A673 (cell line): ENCODE measurements around the gene KRT36. TPM values are rescaled to one million over a fixed set of nuclear protein-coding genes. Genes with fewer than 3 reads are reported as not detected.

Source experiments
- BruUV-seq: library from RNA; stranded (reverse); fragments of 400-500 nt; replicated peaks from 2 replicates; lab custom pipeline; 2021; lab: Mats Ljungman, UMichigan
- CTCF ChIA-PET: fragments of 300-600 bp; sonication (Branson Sonifier 250); formaldehyde crosslinking; loops from one replicate; lab custom pipeline; 2022; ENCODE audit warnings: antibody characterized with exemption; lab: Charles Lee
- POLR2A ChIA-PET: fragments of 300-600 bp; sonication (Branson Sonifier 250); formaldehyde crosslinking; loops from one replicate; lab custom pipeline; 2022; ENCODE audit warnings: antibody characterized with exemption; ENCODE audit not compliant: low non-redundant PET; lab: Charles Lee
- DNase-seq: peaks from one replicate; pipeline ENCODE4 v3.0.0-alpha.2; 2015; ENCODE audit warnings: low spot score
- H3K27ac ChIP-seq: fragments of 200-600 bp; sonication (generic); 2 replicates; pipeline ENCODE4 v1.5.1; 2016; ENCODE audit warnings: mixed run types, low read depth, mild to moderate bottlenecking, mixed read lengths, antibody characterized with exemption, low read length; ENCODE audit not compliant: poor library complexity, severe bottlenecking
- H3K27me3 ChIP-seq: fragments of 200-600 bp; sonication (generic); replicated peaks from 2 replicates; pipeline ENCODE4 v1.6.1; 2017; ENCODE audit warnings: mixed run types, low read depth, mild to moderate bottlenecking, mixed read lengths, antibody characterized with exemption, low read length; ENCODE audit not compliant: insufficient read depth, poor library complexity
- H3K36me3 ChIP-seq: fragments of 200-600 bp; sonication (generic); 2 replicates; pipeline ENCODE4 v1.6.1; 2016; ENCODE audit warnings: mixed run types, mild to moderate bottlenecking, mixed read lengths, antibody characterized with exemption, low read length; ENCODE audit not compliant: insufficient read depth, poor library complexity, severe bottlenecking
- H3K4me1 ChIP-seq: fragments of 200-600 bp; sonication (generic); 2 replicates; pipeline ENCODE4 v1.6.1; 2017; ENCODE audit warnings: mixed run types, mild to moderate bottlenecking, mixed read lengths, antibody characterized with exemption, low read length; ENCODE audit not compliant: insufficient read depth, poor library complexity, severe bottlenecking
- H3K4me3 ChIP-seq: fragments of 200-600 bp; sonication (generic); 2 replicates; pipeline ENCODE4 v1.5.1; 2016; ENCODE audit warnings: low read depth, mixed run types, mild to moderate bottlenecking, mixed read lengths, low read length; ENCODE audit not compliant: poor library complexity, severe bottlenecking
- H3K9me3 ChIP-seq: fragments of 200-600 bp; sonication (generic); 2 replicates; pipeline ENCODE4 v1.6.1; 2016; ENCODE audit warnings: mixed run types, low read depth, mild to moderate bottlenecking, mixed read lengths, antibody characterized with exemption, low read length; ENCODE audit not compliant: poor library complexity, severe bottlenecking
- CTCF ChIP-seq: fragments of 300-800, 200-600 bp; sonication (generic); conservative IDR thresholded peaks from 2 replicates; pipeline ENCODE4 v1.5.1; 2017; ENCODE audit warnings: low read depth, mild to moderate bottlenecking, antibody characterized with exemption, low read length, moderate library complexity, mixed read lengths
- EZH2 ChIP-seq: fragments of 200-600 bp; sonication (generic); IDR thresholded peaks from 2 replicates; pipeline ENCODE4 v1.6.1; 2017; ENCODE audit warnings: borderline replicate concordance, low read depth, mild to moderate bottlenecking, mixed read lengths, antibody characterized with exemption, low read length; ENCODE audit not compliant: poor library complexity, severe bottlenecking
- intact Hi-C: fragments of 100-400 bp; cut with micrococcal nuclease; formaldehyde crosslinking; loops from one replicate; pipeline ENCODE4 v1.10.0; 2022; ENCODE audit not compliant: unreplicated experiment
- total RNA-seq: library from RNA; stranded (reverse); gene quantifications from 2 replicates; pipeline ENCODE4 v1.2.3, GENCODE V29; 2021

Gene KRT36
- total RNA-seq, 1 experiment from 2014 or later, result not detected

GRCh38 chr17:41518789-41519449 is 29.2 kb upstream of the KRT36 start, which contains the start of gene KRT15:
Gene KRT15 (minus strand): TSS chr17:41518890. CDS start chr17:41518827, 63 bp downstream.
- ChIA-PET CTCF (no interaction called here), POLR2A (no interaction called here)
- no peak within 1 kb of the TSS for H3K4me3 ChIP-seq
- H3K4me1 ChIP-seq, result no peaks in the 10 kb centered on the region
- TF ChIP-seq CTCF, result no peak
- no peak for TF ChIP-seq EZH2
- no peak within 1 kb of the TSS for H3K27ac ChIP-seq
- no peak for DNase-seq
- H3K9me3 ChIP-seq, result no peaks in the 10 kb centered on the region
- H3K36me3 ChIP-seq, result no peaks in the 10 kb centered on the region
- intact Hi-C loops, result no loop called here
- no peaks in the 10 kb centered on the region for H3K27me3 ChIP-seq
- BruUV-seq, result no TSS peak

DNA sequence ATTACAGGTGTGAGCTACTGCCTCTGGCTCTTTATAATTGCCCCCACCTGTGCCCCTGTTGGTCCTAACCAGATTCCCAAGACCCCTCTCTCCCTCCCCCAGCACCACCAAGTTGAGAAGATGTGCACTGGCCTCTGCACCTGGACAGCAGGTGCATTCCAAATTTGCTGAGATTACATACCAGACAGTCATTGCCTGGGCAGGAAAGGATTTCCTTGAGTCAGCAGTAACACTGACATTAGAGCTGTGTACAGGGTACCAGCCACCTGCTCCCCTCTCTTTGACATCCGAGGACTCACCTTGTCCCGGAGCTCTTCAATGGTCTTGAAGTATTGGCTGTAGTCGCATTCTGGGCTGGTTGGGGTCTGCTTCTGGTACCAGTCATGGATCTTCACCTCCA is 28.3 kb upstream of the KRT36 start:
- Histone ChIP-seq H3K27ac (no peak overlapping the region), H3K36me3 (no peaks in the 10 kb centered on the region), H3K4me3 (no peak overlapping the region), H3K27me3 (no peaks in the 10 kb centered on the region), H3K4me1 (no peaks in the 10 kb centered on the region), H3K9me3 (no peaks in the 10 kb centered on the region)
- no TSS peak for BruUV-seq
- TF ChIP-seq EZH2 (no peak), CTCF (no peak)
- CTCF ChIA-PET, result no interaction called here
- intact Hi-C loops, result no loop called here
- POLR2A ChIA-PET, result no interaction called here
- DNase-seq, result no peak

DNA sequence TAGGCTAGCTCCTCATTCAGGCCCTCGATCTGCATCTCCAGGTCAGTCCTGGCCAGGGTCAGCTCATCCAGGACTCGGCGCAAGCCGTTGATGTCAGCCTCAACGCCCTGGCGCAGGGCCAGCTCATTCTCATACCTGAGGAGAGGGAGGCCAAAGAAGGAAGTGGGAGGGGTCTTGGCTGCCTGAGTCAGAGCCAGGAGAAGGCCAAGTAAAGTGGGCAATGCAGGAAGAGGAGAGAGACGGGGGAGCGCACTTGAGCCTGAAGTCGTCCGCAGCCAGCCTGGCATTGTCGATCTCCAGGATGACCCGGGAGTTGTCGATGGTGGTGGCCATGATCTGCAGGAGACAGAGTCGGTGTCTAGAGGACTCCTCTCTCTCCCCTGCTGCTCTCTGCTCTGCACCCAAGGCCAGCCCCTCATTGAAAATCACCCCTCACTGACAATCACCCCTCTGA is 27.1 kb upstream of the KRT36 start:
- no peak for DNase-seq
- ChIA-PET POLR2A (no interaction called here), CTCF (no interaction called here)
- Histone ChIP-seq H3K4me1 (no peaks in the 10 kb centered on the region), H3K27ac (no peak overlapping the region), H3K36me3 (no peaks in the 10 kb centered on the region), H3K4me3 (no peak overlapping the region), H3K9me3 (no peaks in the 10 kb centered on the region), H3K27me3 (no peaks in the 10 kb centered on the region)
- intact Hi-C loops, result no loop called here
- BruUV-seq, result no TSS peak
- TF ChIP-seq CTCF, result no peak
